ENCODE measurements around the gene SBF2. TPM values are rescaled to one million over a fixed set of nuclear protein-coding genes. Genes with fewer than 3 reads are reported as not detected.
A peak's percentile ranks its signal among the peaks of the same experiment; 100 is the strongest.

Gene SBF2
- total and polyA plus RNA-seq, 10 donors: 3.6 to 70.9 (median 57.1) TPM

DNA sequence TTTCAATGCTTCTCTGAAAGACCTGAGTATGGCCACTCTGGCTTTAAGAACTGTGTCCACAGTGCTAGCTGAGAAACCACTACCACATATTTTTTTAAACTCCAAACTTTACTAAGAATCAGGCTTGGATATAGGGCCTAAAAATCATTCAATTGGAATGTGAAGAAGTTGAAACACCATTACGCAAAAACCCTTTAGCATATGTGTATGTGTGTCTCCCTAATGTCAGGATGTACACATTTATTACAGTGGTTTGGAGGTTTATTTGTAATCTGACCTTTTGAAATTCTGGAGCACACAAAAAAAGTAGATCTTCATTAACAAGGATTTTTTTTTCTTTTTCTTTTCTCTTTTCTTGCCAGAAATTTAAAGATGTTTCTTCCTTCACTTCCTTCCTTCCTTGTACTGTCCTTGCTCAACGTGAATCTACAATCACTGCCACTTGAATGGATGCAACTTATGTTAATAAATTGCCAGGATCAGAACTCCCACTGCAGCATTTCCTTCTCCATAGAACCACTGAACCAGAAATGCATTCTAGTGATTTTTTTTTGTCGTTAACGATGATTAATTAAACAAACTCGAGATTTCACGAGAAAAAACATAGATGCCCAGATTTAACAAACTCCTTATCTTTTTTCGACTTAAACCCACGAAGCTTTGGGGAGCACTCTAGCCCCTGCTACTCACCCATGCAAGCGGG is 7.8 kb upstream of the SBF2 start:
- peaks cover 0 to 8% (median 0%) of the 10 kb centered on the region in 6 donors for H3K36me3 ChIP-seq
- H3K4me1 ChIP-seq: peaks cover 13 to 69% (median 51%) of the 10 kb centered on the region in 6 donors
- intact Hi-C loops (cut with DNase I; ENCODE audit: low total_unique reads): no loop called here
- peaks cover 0 to 26% (median 11%) of the 10 kb centered on the region in 7 donors for H3K27me3 ChIP-seq (replicated peaks in 1 of 7)
- 40 to 57% (median 43%) methylated on average over 9 of the region's 9 CpGs for WGBS, 5 donors
- peak overlapping the region; percentile 74 to 94 (median 90) for H3K27ac ChIP-seq
- no peak for DNase-seq
- no peak for TF ChIP-seq POLR2AphosphoS5 (IDR thresholded peaks at IDR 0.05)
- TF ChIP-seq, protein P1, sequence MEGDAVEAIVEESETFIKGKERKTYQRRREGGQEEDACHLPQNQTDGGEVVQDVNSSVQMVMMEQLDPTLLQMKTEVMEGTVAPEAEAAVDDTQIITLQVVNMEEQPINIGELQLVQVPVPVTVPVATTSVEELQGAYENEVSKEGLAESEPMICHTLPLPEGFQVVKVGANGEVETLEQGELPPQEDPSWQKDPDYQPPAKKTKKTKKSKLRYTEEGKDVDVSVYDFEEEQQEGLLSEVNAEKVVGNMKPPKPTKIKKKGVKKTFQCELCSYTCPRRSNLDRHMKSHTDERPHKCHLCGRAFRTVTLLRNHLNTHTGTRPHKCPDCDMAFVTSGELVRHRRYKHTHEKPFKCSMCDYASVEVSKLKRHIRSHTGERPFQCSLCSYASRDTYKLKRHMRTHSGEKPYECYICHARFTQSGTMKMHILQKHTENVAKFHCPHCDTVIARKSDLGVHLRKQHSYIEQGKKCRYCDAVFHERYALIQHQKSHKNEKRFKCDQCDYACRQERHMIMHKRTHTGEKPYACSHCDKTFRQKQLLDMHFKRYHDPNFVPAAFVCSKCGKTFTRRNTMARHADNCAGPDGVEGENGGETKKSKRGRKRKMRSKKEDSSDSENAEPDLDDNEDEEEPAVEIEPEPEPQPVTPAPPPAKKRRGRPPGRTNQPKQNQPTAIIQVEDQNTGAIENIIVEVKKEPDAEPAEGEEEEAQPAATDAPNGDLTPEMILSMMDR (IDR thresholded peaks at IDR 0.05 in 8 of 11, conservative IDR thresholded peaks at IDR 0.05 in 3 of 11): no peak
- no peaks in the 10 kb centered on the region for H3K9me3 ChIP-seq
- peak overlapping the region in 7 of 8 donors; percentile 63 to 96 (median 70) for H3K4me3 ChIP-seq

DNA sequence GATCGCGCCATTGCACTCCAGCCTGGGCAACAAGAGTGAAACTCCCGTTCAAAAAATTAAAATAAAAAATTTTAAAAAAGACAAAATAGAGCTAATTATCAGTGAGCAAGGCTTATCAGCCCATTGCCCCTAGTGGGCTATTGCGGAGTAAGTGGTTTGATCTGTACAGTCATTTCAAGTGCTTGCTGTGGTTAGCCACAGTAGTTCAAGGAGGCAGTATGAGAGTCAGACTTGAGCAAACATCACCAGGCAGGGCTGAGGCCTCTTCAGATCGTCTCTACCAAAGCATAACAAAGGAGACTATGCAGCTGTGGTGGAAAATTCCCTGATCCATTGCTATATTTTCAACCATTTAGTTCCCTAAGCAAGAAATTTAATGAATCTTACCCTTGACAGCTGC is 4.3 kb upstream of the SBF2 start:
- no peak for TF ChIP-seq POLR2AphosphoS5 (IDR thresholded peaks at IDR 0.05)
- no peak for TF ChIP-seq POLR2A (IDR thresholded peaks at IDR 0.05)
- TF ChIP-seq, protein P1 (IDR thresholded peaks at IDR 0.05 in 8 of 11, conservative IDR thresholded peaks at IDR 0.05 in 3 of 11): peak in 4 of 11 experiments; percentile 5 to 40 (median 18)
- Histone ChIP-seq H3K4me1 (peaks cover 9 to 58% (median 36%) of the 10 kb centered on the region in 6 donors), H3K36me3 (no peaks in the 10 kb centered on the region), H3K4me3 (no peak overlapping the region), H3K27ac (no peak overlapping the region), H3K27me3 (replicated peaks in 1 of 7) (peaks cover 0 to 20% (median 3%) of the 10 kb centered on the region in 7 donors), H3K9me3 (no peaks in the 10 kb centered on the region)
- intact Hi-C loops (cut with DNase I; ENCODE audit: low total_unique reads): no loop called here
- no peak for DNase-seq
- 58 to 68% (median 66%) methylated on average over 5 of the region's 5 CpGs for WGBS, 5 donors

GRCh38 chr11:10295064-10295901 is 1.3 kb upstream of the SBF2 start:
- WGBS, 5 donors: 23 to 30% (median 26%) methylated on average over 10 of the region's 10 CpGs
- DNase-seq: no peak
- TF ChIP-seq POLR2A (IDR thresholded peaks at IDR 0.05) (no peak), POLR2AphosphoS5 (IDR thresholded peaks at IDR 0.05) (peak in 1 of 3 donors; percentile 11)
- TF ChIP-seq, protein P1 (IDR thresholded peaks at IDR 0.05 in 8 of 11, conservative IDR thresholded peaks at IDR 0.05 in 3 of 11): no peak
- no peaks in the 10 kb centered on the region for H3K36me3 ChIP-seq
- intact Hi-C loops (cut with DNase I; ENCODE audit: low total_unique reads): no loop called here
- H3K9me3 ChIP-seq: no peaks in the 10 kb centered on the region
- peaks cover 9 to 69% (median 40%) of the 10 kb centered on the region in 6 donors for H3K4me1 ChIP-seq
- H3K4me3 ChIP-seq: peak overlapping the region in 7 of 8 donors; percentile 67 to 94 (median 87)
- peaks cover 0 to 20% (median 3%) of the 10 kb centered on the region in 7 donors for H3K27me3 ChIP-seq (replicated peaks in 1 of 7)
- H3K27ac ChIP-seq: peak overlapping the region in 7 of 8 donors; percentile 84 to 99 (median 97)

All from spleen (tissue), 11 donors.